GM12878 (cell line): ENCODE data around the gene RRAGD. TPM values are rescaled to one million over a fixed set of nuclear protein-coding genes. Genes with fewer than 3 reads are reported as not detected.

Experiments used
- ATF3 ChIP-seq: IDR thresholded peaks from 2 replicates; pipeline ENCODE4 v1.6.1; 2011; ENCODE audit warnings: low read depth, mild to moderate bottlenecking, low read length, moderate library complexity, borderline replicate concordance; ENCODE audit errors: extremely low read depth
- BCL3 ChIP-seq: IDR thresholded peaks from 2 replicates; pipeline ENCODE4 v1.6.1; 2011; ENCODE audit warnings: borderline replicate concordance, low read depth, mild to moderate bottlenecking, moderate library complexity, low read length; ENCODE audit not compliant: insufficient read depth, poor library complexity, severe bottlenecking
- BMI1 ChIP-seq: fragments of 450-650 bp; IDR thresholded peaks from 2 replicates; pipeline ENCODE4 v1.6.1; 2016; ENCODE audit warnings: mild to moderate bottlenecking, moderate library complexity, borderline replicate concordance
- ETV6 ChIP-seq, 2 experiments: fragments of 450-650 bp in 1 of 2; IDR thresholded peaks in 1 of 2; conservative IDR thresholded peaks in 1 of 2; 2 replicates each; pipeline ENCODE4 v1.6.1; 2014; ENCODE audit warnings: antibody characterized with exemption in 1 of 2, borderline replicate concordance in 1 of 2, low read depth in 1 of 2, mild to moderate bottlenecking in 1 of 2, moderate library complexity in 1 of 2
- IRF3 ChIP-seq: fragments of 450-650 bp; IDR thresholded peaks from 2 replicates; pipeline ENCODE4 v1.6.1; 2014; ENCODE audit warnings: mild to moderate bottlenecking
- IRF5 ChIP-seq: fragments of 450-650 bp; IDR thresholded peaks from 2 replicates; pipeline ENCODE4 v1.6.1; 2017; ENCODE audit warnings: borderline replicate concordance
- NR2C2 ChIP-seq: IDR thresholded peaks from 2 replicates; pipeline ENCODE4 v1.6.1; 2011; ENCODE audit warnings: borderline replicate concordance, low read depth; ENCODE audit not compliant: control insufficient read depth, insufficient read length
- PAX8 ChIP-seq: fragments of 450-650 bp; IDR thresholded peaks from 2 replicates; pipeline ENCODE4 v1.6.1; 2017; ENCODE audit warnings: mild to moderate bottlenecking, moderate library complexity
- PML ChIP-seq: IDR thresholded peaks from 2 replicates; pipeline ENCODE4 v1.6.1; 2012; ENCODE audit warnings: low read length, inconsistent platforms
- RAD51 ChIP-seq: fragments of 450-650 bp; IDR thresholded peaks from 2 replicates; pipeline ENCODE4 v1.6.1; 2016; ENCODE audit warnings: moderate library complexity, mild to moderate bottlenecking, inconsistent platforms
- RB1 ChIP-seq: fragments of 450-650 bp; formaldehyde crosslinking; IDR thresholded peaks from 2 replicates; pipeline ENCODE4 v1.6.1; 2017; ENCODE audit warnings: mild to moderate bottlenecking, borderline replicate concordance
- RUNX3 ChIP-seq: IDR thresholded peaks from 2 replicates; pipeline ENCODE4 v1.6.1; 2012; ENCODE audit warnings: low read length, inconsistent platforms
- SKIL ChIP-seq: fragments of 450-650 bp; IDR thresholded peaks from 2 replicates; pipeline ENCODE4 v1.6.1; 2017; ENCODE audit warnings: mild to moderate bottlenecking, low read depth, inconsistent platforms; ENCODE audit not compliant: poor library complexity, severe bottlenecking
- SREBF1 ChIP-seq: IDR thresholded peaks from 2 replicates; pipeline ENCODE4 v1.6.1; 2012; ENCODE audit warnings: mild to moderate bottlenecking, low read length
- SREBF2 ChIP-seq: IDR thresholded peaks from 2 replicates; pipeline ENCODE4 v1.6.1; 2012; ENCODE audit warnings: mild to moderate bottlenecking, low read length
- ZNF207 ChIP-seq: fragments of 450-650 bp; IDR thresholded peaks from 2 replicates; pipeline ENCODE4 v1.6.1; 2014; ENCODE audit warnings: antibody characterized with exemption, mild to moderate bottlenecking, borderline replicate concordance
- ZNF384 ChIP-seq: IDR thresholded peaks from 2 replicates; pipeline ENCODE4 v1.6.1; 2012; ENCODE audit warnings: low read depth, mild to moderate bottlenecking, low read length, improper control_type of control experiment, borderline replicate concordance
- ZNF687 ChIP-seq: fragments of 450-650 bp; IDR thresholded peaks from 2 replicates; pipeline ENCODE4 v1.6.1; 2017; ENCODE audit warnings: mild to moderate bottlenecking, moderate library complexity
- ZSCAN29 ChIP-seq: fragments of 450-650 bp; IDR thresholded peaks from 2 replicates; pipeline ENCODE4 v1.6.1; 2017; ENCODE audit warnings: mild to moderate bottlenecking, moderate library complexity
- polyA plus RNA-seq, 11 experiments: library from polyadenylated mRNA; depleted of rRNA in 4 of 11; unstranded in 6 of 11; stranded (reverse) in 5 of 11; fragments of >200 nt; fragmentation: Nextera tagmentation in 4 of 11; fragmentation: Illumina TruSeq in 1 of 11; extraction: Ambion mirVana in 4 of 11; extraction: Trizol in 1 of 11; gene quantifications; 1 replicate in 1 of 11; 2 replicates in 10 of 11; pipeline versions ENCODE4 v1.2.1 to v1.2.3, GENCODE V29; 2011 to 2016; ENCODE audit warnings: inconsistent platforms in 2 of 11, missing spikeins in 2 of 11, low read depth in 1 of 11
- total RNA-seq, 4 experiments: library from RNA; depleted of rRNA in 3 of 4; stranded (reverse); fragments of >200 nt in 3 of 4; fragmentation: Illumina TruSeq in 1 of 4; extraction: Trizol in 1 of 4; gene quantifications; 2 replicates each; pipeline versions ENCODE4 v1.2.1 to v1.2.3, GENCODE V29; 2013 to 2021

RRAGD gene
- total and polyA plus RNA-seq, 10 of the 15 experiments (the other 5 are each of a cell fraction or from before 2014, with no cell fraction given): 4.6 to 17.4 (median 8.5) TPM

- TF ChIP-seq ATF3 (no peak), PAX8 (no peak), RB1 (no peak), PML (peak; percentile 82; the same call in 1 of the 2 replicates), BMI1 (peak; percentile 91), IRF5 (no peak), RUNX3 (peak; percentile 99), RAD51 (0 out of 2 replicates have a peak, but pooled peaks have one; percentile 38), ZNF384 (no peak), ZSCAN29 (no peak), ZNF207 (no peak), SREBF2 (no peak), ZNF687 (no peak), IRF3 (no peak), BCL3 (peak; percentile 50), NR2C2 (no peak), ETV6 (conservative IDR thresholded peaks at IDR 0.05 in 1 of 2, IDR thresholded peaks at IDR 0.05 in 1 of 2; ENCODE audit: borderline replicate concordance in 1 of 2, low read depth in 1 of 2) (peak in 1 of 2 experiments; percentile 75; a peak in 1 of 4 replicates), SKIL (peak; percentile 98), SREBF1 (no peak)
Observed at GRCh38 chr6:89387516-89388201, 24.4 kb downstream of the RRAGD start (continued).
